Neuronal stem cell (in vitro differentiated cells): ENCODE measurements around the gene XRCC5.

Source experiments
- DNase-seq: peaks from one replicate; pipeline ENCODE4 v3.0.0-alpha.2; 2013; ENCODE audit warnings: low spot score
- H2AFZ ChIP-seq: one replicate; pipeline ENCODE4 v1.6.1; 2013; ENCODE audit warnings: mild to moderate bottlenecking, low read length, inconsistent platforms
- H2AK5ac ChIP-seq: 2 replicates; pipeline ENCODE4 v1.6.1; 2013; ENCODE audit warnings: low read depth, mild to moderate bottlenecking, inconsistent platforms, low read length, moderate library complexity, mixed read lengths
- H2BK120ac ChIP-seq: 2 replicates; pipeline ENCODE4 v1.6.1; 2013; ENCODE audit warnings: low read depth, mild to moderate bottlenecking, inconsistent platforms, low read length, moderate library complexity, mixed read lengths
- H2BK12ac ChIP-seq: one replicate; pipeline ENCODE4 v1.6.1; 2013; ENCODE audit warnings: low read length, inconsistent platforms
- H2BK15ac ChIP-seq: 2 replicates; pipeline ENCODE4 v1.6.1; 2013; ENCODE audit warnings: mild to moderate bottlenecking, low read length, inconsistent platforms, mixed read lengths
- H2BK5ac ChIP-seq: one replicate; pipeline ENCODE4 v1.6.1; 2013; ENCODE audit warnings: inconsistent platforms, mild to moderate bottlenecking, low read length, moderate library complexity
- H3K14ac ChIP-seq: one replicate; pipeline ENCODE4 v1.6.1; 2013; ENCODE audit warnings: low read length, inconsistent platforms
- H3K18ac ChIP-seq: 2 replicates; pipeline ENCODE4 v1.6.1; 2013; ENCODE audit warnings: low read length, inconsistent platforms
- H3K23ac ChIP-seq: 2 replicates; pipeline ENCODE4 v1.6.1; 2013; ENCODE audit warnings: low read depth, mild to moderate bottlenecking, mixed read lengths, low read length, inconsistent platforms; ENCODE audit not compliant: poor library complexity
- H3K27ac ChIP-seq: replicated peaks from 3 replicates; pipeline ENCODE4 v1.5.1; 2013; ENCODE audit warnings: low read length, inconsistent platforms
- H3K27me3 ChIP-seq, 3 experiments: 2 replicates each; pipeline ENCODE4 v1.6.1; 2013; ENCODE audit warnings: low read length in 3 of 3, mild to moderate bottlenecking in 2 of 3, inconsistent platforms in 1 of 3, low read depth in 1 of 3, mixed read lengths in 1 of 3, moderate library complexity in 1 of 3; ENCODE audit not compliant: control insufficient read depth in 3 of 3, insufficient read depth in 3 of 3
- H3K36me3 ChIP-seq, 2 donors: replicated peaks in 1 of 2; 2 replicates each; pipeline ENCODE4 v1.6.1; 2013; ENCODE audit warnings: low read length in 2 of 2; ENCODE audit not compliant: control insufficient read depth in 2 of 2, insufficient read depth in 2 of 2
- H3K4ac ChIP-seq: 2 replicates; pipeline ENCODE4 v1.6.1; 2013; ENCODE audit warnings: inconsistent platforms, mild to moderate bottlenecking, low read length, moderate library complexity
- H3K4me1 ChIP-seq, 2 donors: 1 replicate in 1 of 2; 2 replicates in 1 of 2; pipeline ENCODE4 v1.6.1; 2013; ENCODE audit warnings: low read length in 2 of 2, low read depth in 1 of 2; ENCODE audit not compliant: control insufficient read depth in 2 of 2, insufficient read depth in 1 of 2
- H3K4me2 ChIP-seq: one replicate; pipeline ENCODE4 v1.6.1; 2013; ENCODE audit warnings: mild to moderate bottlenecking, low read length, inconsistent platforms; ENCODE audit not compliant: insufficient read depth, poor library complexity, severe bottlenecking
- H3K4me3 ChIP-seq, 2 donors: 2 replicates each; pipeline ENCODE4 v1.5.1; 2013; ENCODE audit warnings: low read length in 2 of 2, mild to moderate bottlenecking in 2 of 2, inconsistent platforms in 1 of 2, moderate library complexity in 1 of 2
- H3K79me1 ChIP-seq: one replicate; pipeline ENCODE4 v1.6.1; 2013; ENCODE audit warnings: low read depth, mild to moderate bottlenecking, inconsistent platforms, low read length, moderate library complexity
- H3K9ac ChIP-seq: one replicate; pipeline ENCODE4 v1.6.1; 2013; ENCODE audit warnings: mild to moderate bottlenecking, low read depth, low read length, inconsistent platforms; ENCODE audit not compliant: poor library complexity
- H3K9me3 ChIP-seq, 2 donors: replicated peaks in 1 of 2; 2 replicates each; pipeline versions ENCODE3 to v1.6.1; 2013; ENCODE audit warnings: low read length in 2 of 2, mild to moderate bottlenecking in 2 of 2, inconsistent platforms in 1 of 2, low read depth in 1 of 2, mixed read lengths in 1 of 2, moderate library complexity in 1 of 2; ENCODE audit not compliant: control insufficient read depth in 2 of 2, insufficient read depth in 1 of 2
- H4K8ac ChIP-seq: one replicate; pipeline ENCODE4 v1.6.1; 2013; ENCODE audit warnings: low read depth, mild to moderate bottlenecking, inconsistent platforms, low read length, moderate library complexity
- H4K91ac ChIP-seq: one replicate; pipeline ENCODE4 v1.6.1; 2013; ENCODE audit warnings: low read length, low read depth, mild to moderate bottlenecking, inconsistent platforms; ENCODE audit not compliant: poor library complexity
- WGBS, 2 donors: extraction: QIAGEN DNeasy Blood & Tissue Kit; methylation state at CpG; one replicate each; pipeline ENCODE4 v1.1.7; 2013; ENCODE audit warnings: missing lambda C conversion rate in 2 of 2, mixed read lengths in 1 of 2; ENCODE audit not compliant: insufficient read length in 2 of 2, insufficient replicate concordance in 1 of 2; ENCODE audit errors: extremely low coverage in 2 of 2; 5-methylcytosine and 5-hydroxymethylcytosine counted together

Gene XRCC5

GRCh38 chr2:216147172-216148131 lies 38.3 kb downstream of the XRCC5 start:
- Histone ChIP-seq H3K4me3 (no peak overlapping the region), H3K4me2 (no peak overlapping the region), H4K8ac (no peak overlapping the region), H4K91ac (no peak overlapping the region), H2BK5ac (no peak overlapping the region), H3K23ac (no peak overlapping the region), H3K79me1 (peaks cover 2% of the 10 kb centered on the region), H3K27ac (no peak overlapping the region), H2AK5ac (no peak overlapping the region), H3K36me3 (peaks cover 34 to 99% of the 10 kb centered on the region in 2 donors), H2AFZ (no peak overlapping the region), H3K14ac (no peak overlapping the region), H3K4me1 (no peaks in the 10 kb centered on the region), H3K27me3 (no peaks in the 10 kb centered on the region), H3K9ac (no peak overlapping the region), H2BK120ac (no peak overlapping the region), H2BK15ac (no peak overlapping the region), H3K18ac (no peak overlapping the region), H3K9me3 (no peaks in the 10 kb centered on the region), H2BK12ac (no peak overlapping the region), H3K4ac (no peak overlapping the region)
- no peak for DNase-seq
- WGBS, 2 donors = no CpG with 5 or more reads among the region's 5 CpGs

GRCh38 chr2:216148983-216149382 lies 39.8 kb downstream of the XRCC5 start:
- Histone ChIP-seq H3K4me1 (no peaks in the 10 kb centered on the region), H2BK120ac (no peak overlapping the region), H2BK12ac (no peak overlapping the region), H3K27me3 (no peaks in the 10 kb centered on the region), H4K91ac (no peak overlapping the region), H2BK15ac (no peak overlapping the region), H3K27ac (no peak overlapping the region), H3K9me3 (no peaks in the 10 kb centered on the region), H3K79me1 (no peaks in the 10 kb centered on the region), H3K36me3 (peaks cover 31 to 100% of the 10 kb centered on the region in 2 donors), H2AFZ (no peak overlapping the region), H4K8ac (no peak overlapping the region), H3K4me3 (no peak overlapping the region), H3K9ac (no peak overlapping the region), H3K4me2 (no peak overlapping the region), H3K14ac (no peak overlapping the region), H2AK5ac (no peak overlapping the region), H3K4ac (no peak overlapping the region), H3K18ac (no peak overlapping the region), H2BK5ac (no peak overlapping the region), H3K23ac (no peak overlapping the region)
- no CpG with 5 or more reads among the region's 4 CpGs for WGBS, 2 donors
- no peak for DNase-seq

GRCh38 chr2:216149741-216150140 lies 40.6 kb downstream of the XRCC5 start:
- Histone ChIP-seq H3K9ac (no peak overlapping the region), H3K14ac (no peak overlapping the region), H3K23ac (no peak overlapping the region), H3K36me3 (peaks cover 28 to 100% of the 10 kb centered on the region in 2 donors), H3K18ac (no peak overlapping the region), H3K9me3 (no peaks in the 10 kb centered on the region), H3K79me1 (no peaks in the 10 kb centered on the region), H2AK5ac (no peak overlapping the region), H3K27me3 (no peaks in the 10 kb centered on the region), H2BK15ac (no peak overlapping the region), H4K91ac (no peak overlapping the region), H3K4me3 (no peak overlapping the region), H2BK12ac (no peak overlapping the region), H2BK5ac (no peak overlapping the region), H3K4me2 (no peak overlapping the region), H3K4ac (no peak overlapping the region), H2AFZ (no peak overlapping the region), H2BK120ac (no peak overlapping the region), H4K8ac (no peak overlapping the region), H3K27ac (no peak overlapping the region), H3K4me1 (no peaks in the 10 kb centered on the region)
- no peak for DNase-seq
- WGBS, 2 donors = no CpG with 5 or more reads among the region's 5 CpGs

GRCh38 chr2:216151313-216152025 lies 42.3 kb downstream of the XRCC5 start:
- Histone ChIP-seq H3K9ac (no peak overlapping the region), H4K8ac (no peak overlapping the region), H2BK5ac (no peak overlapping the region), H3K4me3 (no peak overlapping the region), H3K27me3 (no peaks in the 10 kb centered on the region), H2AFZ (no peak overlapping the region), H2BK120ac (no peak overlapping the region), H2AK5ac (no peak overlapping the region), H3K79me1 (no peaks in the 10 kb centered on the region), H3K4me2 (no peak overlapping the region), H3K36me3 (peaks cover 31 to 100% of the 10 kb centered on the region in 2 donors), H4K91ac (no peak overlapping the region), H3K4ac (no peak overlapping the region), H3K18ac (no peak overlapping the region), H3K14ac (no peak overlapping the region), H3K27ac (no peak overlapping the region), H3K4me1 (no peaks in the 10 kb centered on the region), H2BK12ac (no peak overlapping the region), H2BK15ac (no peak overlapping the region), H3K23ac (no peak overlapping the region), H3K9me3 (no peaks in the 10 kb centered on the region)
- WGBS, 2 donors = no CpG with 5 or more reads among the region's 7 CpGs
- no peak for DNase-seq
